HEK293T (cell line): ENCODE data around the gene RALGAPB.

ENCODE experiments used
- SP1 ChIP-seq: fragments of 450-650 bp; IDR thresholded peaks from 2 replicates; pipeline ENCODE4 v1.6.1; 2017
- SUZ12 ChIP-seq: fragments of 450-650 bp; IDR thresholded peaks from 2 replicates; pipeline ENCODE4 v1.6.1; 2016; ENCODE audit warnings: mild to moderate bottlenecking

- no peak for TF ChIP-seq SUZ12
- TF ChIP-seq SP1 = no peak
These were observed 92.0 kb downstream of the RALGAPB start for GRCh38 chr20:38564680-38565079.
